GM21515 (cell line): ENCODE results near the gene SERINC4.

Source experiments
- ATAC-seq: cut with Tn5 transposase; IDR thresholded peaks from one replicate; pipeline ENCODE4 v1.9.1; 2021; ENCODE audit not compliant: unreplicated experiment

Gene SERINC4

DNA sequence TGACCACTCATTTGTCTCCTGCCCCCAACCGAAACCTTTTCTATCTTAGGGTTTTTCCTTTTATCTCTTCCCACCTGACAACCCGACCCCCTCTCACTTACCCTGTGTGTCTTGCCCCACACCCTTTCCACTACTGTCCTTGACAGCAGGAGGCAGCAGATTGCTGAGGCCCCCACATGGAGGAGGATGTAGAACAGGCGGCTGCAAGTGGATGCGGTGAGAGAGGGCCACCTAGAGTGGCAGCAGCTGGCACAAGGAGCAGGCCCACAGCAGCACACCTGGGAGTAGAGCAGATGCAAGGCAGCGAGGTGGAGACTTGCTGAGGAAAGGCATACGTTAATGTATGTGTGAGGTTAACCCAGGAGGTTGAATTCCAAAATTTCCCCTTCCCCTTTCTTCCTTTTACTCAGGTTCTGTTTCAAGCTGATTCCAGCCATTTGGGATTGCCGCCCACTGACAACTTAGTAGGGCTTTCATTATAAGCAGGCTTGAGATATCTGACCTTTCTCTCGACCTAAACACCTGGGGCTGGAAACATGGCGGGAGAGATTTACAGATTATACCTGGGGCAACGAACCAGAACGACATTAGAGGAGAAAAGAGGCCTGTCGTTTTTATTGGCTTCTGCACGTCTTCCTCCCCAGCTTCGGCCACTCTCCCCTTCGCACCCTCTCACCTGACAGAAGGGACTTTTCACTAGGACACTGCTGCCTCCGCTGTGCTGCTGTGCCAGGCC is 643 bp downstream of the SERINC4 start:
- ATAC-seq, result no peak

GRCh38 chr15:43796566-43796965 is 3.5 kb downstream of the SERINC4 start:
- ATAC-seq, result no peak

DNA sequence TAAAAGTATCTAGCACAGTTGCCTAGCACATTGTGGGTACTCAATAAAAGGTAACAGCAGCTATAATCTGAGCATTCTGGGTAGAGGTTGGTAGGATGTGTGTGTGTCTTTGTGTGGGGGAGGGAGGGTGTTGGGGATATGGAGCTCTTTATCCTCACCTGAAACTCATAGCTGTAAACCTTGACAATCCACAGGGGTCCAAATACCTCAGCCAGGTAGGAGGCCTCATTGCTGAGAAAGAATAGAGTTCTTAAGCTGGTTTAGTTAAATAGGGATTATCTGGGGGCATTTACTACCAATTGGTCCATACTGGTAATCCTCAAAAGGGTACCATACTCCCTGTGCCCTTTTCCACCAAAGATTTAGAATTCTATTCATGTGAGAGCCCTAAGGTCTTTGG is 4.0 kb downstream of the SERINC4 start:
- ATAC-seq, result no peak

GRCh38 chr15:43795197-43795596 is 4.8 kb downstream of the SERINC4 start:
- ATAC-seq, result no peak

GRCh38 chr15:43794269-43795037 is 5.6 kb downstream of the SERINC4 start:
- no peak for ATAC-seq

GRCh38 chr15:43793647-43794046 is 6.4 kb downstream of the SERINC4 start:
- ATAC-seq, result no peak

DNA sequence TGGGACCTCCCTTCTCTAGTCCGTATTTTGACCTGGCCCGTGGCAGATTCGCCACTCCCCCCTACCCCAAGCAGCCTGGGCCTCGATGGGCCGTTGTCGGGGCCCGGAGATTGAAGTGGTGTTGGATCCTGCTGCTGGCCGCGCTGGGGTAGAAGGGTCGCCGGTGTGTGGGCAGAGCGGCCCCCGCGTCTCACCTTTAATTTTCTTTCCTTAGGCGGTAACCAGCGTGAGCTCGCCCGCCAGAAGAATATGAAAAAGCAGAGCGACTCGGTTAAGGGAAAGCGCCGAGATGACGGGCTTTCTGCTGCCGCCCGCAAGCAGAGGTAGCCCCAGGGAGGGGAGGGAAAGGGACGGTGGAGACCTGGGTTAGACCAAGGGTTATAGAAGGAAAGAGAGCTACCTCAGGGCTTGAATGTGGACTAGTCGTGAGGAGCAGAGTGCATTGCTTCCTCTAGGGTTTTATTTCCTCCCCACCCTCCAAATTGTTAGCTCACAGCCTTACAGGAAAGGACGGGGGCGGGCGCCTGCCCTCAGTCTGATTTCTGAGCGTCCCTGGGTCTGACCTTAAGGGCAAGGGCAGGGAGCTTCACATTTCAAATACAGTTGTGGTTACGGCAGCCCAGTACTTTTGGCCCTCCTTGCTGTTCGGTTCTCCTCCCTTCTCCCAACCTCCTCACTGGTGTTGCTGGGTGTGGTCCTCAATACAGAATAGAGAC is 7.1 kb downstream of the SERINC4 start:
- no peak for ATAC-seq

- peak; percentile 79 for ATAC-seq
Observed at GRCh38 chr15:43791993-43792760, 7.8 kb downstream of the SERINC4 start, which contains the start of gene SERF2. Gene SERF2 (plus strand): TSS chr15:43792320. CDS start chr15:43792377, 57 bp downstream.

DNA sequence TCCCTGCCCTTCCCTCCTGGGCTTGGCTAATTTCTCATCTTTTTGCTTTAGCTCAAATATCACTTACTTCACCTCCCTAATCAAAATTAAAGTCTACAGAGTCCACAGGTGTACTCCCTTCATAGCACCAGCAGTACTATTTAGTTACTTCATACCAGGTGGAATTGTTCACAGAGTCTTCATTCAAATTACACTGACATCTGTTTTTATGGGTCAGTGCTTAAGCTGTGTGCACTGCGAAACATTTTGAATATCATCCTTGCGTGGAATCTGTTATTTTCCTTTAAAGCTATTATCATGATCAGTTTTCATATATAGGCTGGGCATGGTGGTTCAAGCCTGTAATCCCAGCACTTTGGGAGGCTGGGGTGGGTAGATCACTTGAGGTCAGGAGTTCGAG is 10.6 kb downstream of the SERINC4 start:
- ATAC-seq, result no peak

- no peak for ATAC-seq
Observed at GRCh38 chr15:43779016-43779415, 21.0 kb downstream of the SERINC4 start.

- peak; percentile 35 for ATAC-seq
Observed at GRCh38 chr15:43777267-43777914, 22.6 kb downstream of the SERINC4 start.

- peak; percentile 31 for ATAC-seq
Observed at GRCh38 chr15:43776718-43777266, 23.2 kb downstream of the SERINC4 start, which contains the start of gene ELL3. Gene ELL3 (minus strand): TSS chr15:43776966. CDS start chr15:43776901, 65 bp downstream.

- peak; percentile 61 for ATAC-seq
Observed at GRCh38 chr15:43776101-43776717, 23.8 kb downstream of the SERINC4 start.

- no peak for ATAC-seq
Observed at GRCh38 chr15:43775411-43775965, 24.5 kb downstream of the SERINC4 start.

GRCh38 chr15:43774062-43774461 is 26.0 kb downstream of the SERINC4 start:
- ATAC-seq, result no peak

- ATAC-seq, result no peak
Observed at GRCh38 chr15:43772624-43773023, 27.4 kb downstream of the SERINC4 start.

DNA sequence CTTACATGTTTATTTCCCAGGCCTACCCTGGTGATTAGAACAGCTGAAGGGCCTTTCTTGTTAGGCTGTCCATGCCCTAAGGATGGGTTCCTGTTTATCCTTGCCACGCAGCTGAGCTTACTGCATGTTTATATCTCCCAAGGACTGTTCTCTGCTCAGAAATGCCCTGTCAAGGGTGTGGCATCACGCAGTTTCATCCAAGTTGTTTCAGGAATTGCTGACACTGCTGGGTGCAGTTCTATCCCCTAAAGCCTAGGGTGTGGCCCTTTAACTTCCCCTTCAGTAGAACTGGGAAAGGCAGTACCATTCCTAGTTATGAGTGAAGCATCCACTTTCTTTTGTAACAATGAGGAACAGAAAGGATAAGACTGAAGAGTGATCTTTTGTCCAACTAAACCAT is 28.2 kb downstream of the SERINC4 start:
- ATAC-seq, result no peak

- ATAC-seq, result no peak
Observed at GRCh38 chr15:43769584-43770228, 30.3 kb downstream of the SERINC4 start.
